ENCODE measurements around the gene GPATCH2L. TPM values are rescaled to one million over a fixed set of nuclear protein-coding genes. Genes with fewer than 3 reads are reported as not detected.

The GPATCH2L gene
- total RNA-seq, 4 donors from 2014 or later, result 27.6 to 69.9 (median 43.0) TPM

- Histone ChIP-seq H3K27me3 (peaks cover 12% of the 10 kb centered on the region), H3K9me3 (no peaks in the 10 kb centered on the region), H3K36me3 (peaks cover 9% of the 10 kb centered on the region), H3K4me1 (peaks cover 49% of the 10 kb centered on the region), H3K27ac (peak overlapping the region; percentile 86), H3K4me3 (peak overlapping the region; percentile 85)
- peak; percentile 84 to 86 for DNase-seq (ENCODE audit: low spot score in 2 of 2)
- WGBS, result under 1% methylated on average over 17 of the region's 17 CpGs
- no peak for TF ChIP-seq POLR2A (IDR thresholded peaks at IDR 0.05)
These were observed 585 bp downstream of the GPATCH2L start for GRCh38 chr14:76152333-76152681.

- Histone ChIP-seq H3K27me3 (peaks cover 3% of the 10 kb centered on the region), H3K9me3 (no peaks in the 10 kb centered on the region), H3K4me3 (no peak overlapping the region), H3K36me3 (peaks cover 17% of the 10 kb centered on the region), H3K27ac (no peak overlapping the region), H3K4me1 (peaks cover 54% of the 10 kb centered on the region)
- WGBS, result 74% methylated on average over 1 of the region's 1 CpG
- DNase-seq (ENCODE audit: low spot score in 2 of 2), result no peak
- no peak for TF ChIP-seq POLR2AphosphoS5 (IDR thresholded peaks at IDR 0.05)
- TF ChIP-seq CTCF (IDR thresholded peaks at IDR 0.05), result no peak
- TF ChIP-seq EP300 (IDR thresholded peaks at IDR 0.05), result no peak
- TF ChIP-seq POLR2A (IDR thresholded peaks at IDR 0.05), result no peak
These were observed 2.2 kb downstream of the GPATCH2L start for GRCh38 chr14:76153919-76154318.

GRCh38 chr14:76154539-76155126 is 2.9 kb downstream of the GPATCH2L start:
- no peak for DNase-seq (ENCODE audit: low spot score in 2 of 2)
- 97% methylated on average over 11 of the region's 11 CpGs for WGBS
- no peaks in the 10 kb centered on the region for H3K9me3 ChIP-seq
- H3K27ac ChIP-seq, result no peak overlapping the region
- peaks cover 22% of the 10 kb centered on the region for H3K36me3 ChIP-seq
- H3K27me3 ChIP-seq, result no peaks in the 10 kb centered on the region
- no peak overlapping the region for H3K4me3 ChIP-seq
- peaks cover 54% of the 10 kb centered on the region for H3K4me1 ChIP-seq
- TF ChIP-seq CTCF (IDR thresholded peaks at IDR 0.05) (no peak), EP300 (IDR thresholded peaks at IDR 0.05) (no peak), POLR2A (IDR thresholded peaks at IDR 0.05) (no peak), POLR2AphosphoS5 (IDR thresholded peaks at IDR 0.05) (no peak)

GRCh38 chr14:76163668-76164363 is 12.1 kb downstream of the GPATCH2L start:
- no peak for DNase-seq (ENCODE audit: low spot score in 2 of 2)
- WGBS, result 95% methylated on average over 8 of the region's 8 CpGs
- H3K4me1 ChIP-seq, result no peaks in the 10 kb centered on the region
- no peaks in the 10 kb centered on the region for H3K27me3 ChIP-seq
- no peaks in the 10 kb centered on the region for H3K9me3 ChIP-seq
- no peak overlapping the region for H3K4me3 ChIP-seq
- H3K27ac ChIP-seq, result no peak overlapping the region
- TF ChIP-seq POLR2A (IDR thresholded peaks at IDR 0.05) (no peak), EP300 (IDR thresholded peaks at IDR 0.05) (no peak), POLR2AphosphoS5 (IDR thresholded peaks at IDR 0.05) (no peak), CTCF (IDR thresholded peaks at IDR 0.05) (no peak)
- peaks cover 31% of the 10 kb centered on the region for H3K36me3 ChIP-seq

GRCh38 chr14:76168531-76168930 is 16.8 kb downstream of the GPATCH2L start:
- H3K4me1 ChIP-seq, result no peaks in the 10 kb centered on the region
- WGBS, result 96% methylated on average over 3 of the region's 3 CpGs
- H3K4me3 ChIP-seq, result no peak overlapping the region
- H3K36me3 ChIP-seq, result peaks cover 46% of the 10 kb centered on the region
- no peaks in the 10 kb centered on the region for H3K9me3 ChIP-seq
- H3K27ac ChIP-seq, result no peak overlapping the region
- TF ChIP-seq POLR2A (IDR thresholded peaks at IDR 0.05), result no peak
- no peak for TF ChIP-seq EP300 (IDR thresholded peaks at IDR 0.05)
- TF ChIP-seq POLR2AphosphoS5 (IDR thresholded peaks at IDR 0.05), result no peak
- no peak for TF ChIP-seq CTCF (IDR thresholded peaks at IDR 0.05)
- H3K27me3 ChIP-seq, result no peaks in the 10 kb centered on the region
- no peak for DNase-seq (ENCODE audit: low spot score in 2 of 2)

Data from suprapubic skin (tissue), 4 donors.